Peyer's patch (tissue), 4 donors: ENCODE measurements around the gene FABP3.

Experiments used
- CTCF ChIP-seq, 6 experiments: fragments of 450-650 bp in 4 of 6; fragments of 200-600 bp in 2 of 6; sonication (generic) in 1 of 6; IDR thresholded peaks; one replicate each; pipeline ENCODE4 v1.5.1; 2017 to 2019; ENCODE audit warnings: antibody characterized with exemption in 6 of 6, mild to moderate bottlenecking in 3 of 6, moderate library complexity in 1 of 6
- POLR2A ChIP-seq, 2 donors: fragments of 450-650 bp; IDR thresholded peaks; one replicate each; pipeline ENCODE4 v1.5.1; 2017; ENCODE audit warnings: antibody characterized with exemption in 2 of 2, mild to moderate bottlenecking in 2 of 2, moderate library complexity in 2 of 2

- TF ChIP-seq CTCF (IDR thresholded peaks at IDR 0.05), result no peak
- no peak for TF ChIP-seq POLR2A (IDR thresholded peaks at IDR 0.05)
These were observed 47.8 kb upstream of the FABP3 start for GRCh38 chr1:31420716-31421115.
